Panc1 (cell line): ENCODE results near the gene LRRFIP2. TPM values are rescaled to one million over a fixed set of nuclear protein-coding genes. Genes with fewer than 3 reads are reported as not detected.

Source experiments
- ATAC-seq: fragments of 200-7000 bp; cut with Tn5 transposase; 2 replicates; pipeline ENCODE4 v1.9.1; 2020; ENCODE audit warnings: mild to moderate bottlenecking, moderate library complexity
- BruUV-seq: library from RNA; stranded (reverse); fragments of 400-500 nt; replicated peaks from 2 replicates; lab custom pipeline; 2021; lab: Mats Ljungman, UMichigan
- CTCF ChIA-PET: fragments of 300-600 bp; sonication (Branson Sonifier 250); formaldehyde crosslinking; loops from one replicate; lab custom pipeline; 2022; ENCODE audit warnings: antibody characterized with exemption; lab: Charles Lee
- POLR2A ChIA-PET: fragments of 300-600 bp; sonication (Branson Sonifier 250); formaldehyde crosslinking; loops from one replicate; lab custom pipeline; 2022; ENCODE audit warnings: antibody characterized with exemption; lab: Charles Lee
- DNase-seq: peaks from one replicate; pipeline ENCODE4 v3.0.0-alpha.2; 2010; ENCODE audit warnings: low read depth, low spot score
- H3K27ac ChIP-seq: 2 replicates; pipeline ENCODE4 v1.5.1; 2011; ENCODE audit warnings: mild to moderate bottlenecking, low read length, inconsistent platforms
- H3K27me3 ChIP-seq: fragments of 200-500 bp; sonication (Bioruptor generic); 2 replicates; pipeline ENCODE4 v1.6.0; 2014; ENCODE audit warnings: low read length, inconsistent platforms; ENCODE audit not compliant: control insufficient read depth, insufficient read depth
- H3K36me3 ChIP-seq: fragments of 200-500 bp; sonication (Bioruptor generic); 2 replicates; pipeline ENCODE4 v1.5.1; 2014; ENCODE audit warnings: inconsistent platforms, mild to moderate bottlenecking, low read length, moderate library complexity; ENCODE audit not compliant: control insufficient read depth, insufficient read depth
- H3K4me1 ChIP-seq: 2 replicates; pipeline ENCODE4 v1.5.1; 2011; ENCODE audit warnings: inconsistent platforms, mild to moderate bottlenecking, low read length, moderate library complexity; ENCODE audit not compliant: control insufficient read depth, insufficient read depth
- H3K4me3 ChIP-seq, 2 experiments: 2 replicates each; pipeline ENCODE4 v1.5.1; 2011 to 2012; ENCODE audit warnings: low read depth in 2 of 2, low read length in 2 of 2, mild to moderate bottlenecking in 2 of 2, inconsistent platforms in 1 of 2, moderate library complexity in 1 of 2
- H3K9me3 ChIP-seq: fragments of 200-500 bp; sonication (Bioruptor generic); 2 replicates; pipeline ENCODE4 v1.5.1; 2014; ENCODE audit warnings: low read depth, mild to moderate bottlenecking, inconsistent platforms, low read length, moderate library complexity; ENCODE audit not compliant: control insufficient read depth, insufficient read depth
- CTCF ChIP-seq: fragments of 450-650 bp; IDR thresholded peaks from 2 replicates; pipeline ENCODE4 v1.5.1; 2017; ENCODE audit warnings: mild to moderate bottlenecking
- POLR2AphosphoS5 ChIP-seq: IDR thresholded peaks from 2 replicates; pipeline ENCODE4 v1.6.1; 2012; ENCODE audit warnings: mild to moderate bottlenecking, low read depth, low read length, moderate library complexity
- REST ChIP-seq, 2 experiments: IDR thresholded peaks; 2 replicates each; pipeline ENCODE4 v1.6.1; 2011 to 2012; ENCODE audit warnings: low read depth in 2 of 2, control low read depth in 1 of 2, low read length in 1 of 2, mild to moderate bottlenecking in 1 of 2, moderate library complexity in 1 of 2; ENCODE audit not compliant: insufficient read depth in 1 of 2
- SIN3A ChIP-seq: IDR thresholded peaks from 2 replicates; pipeline ENCODE4 v1.6.1; 2012; ENCODE audit warnings: low read depth, mild to moderate bottlenecking, low read length, moderate library complexity, borderline replicate concordance; ENCODE audit not compliant: insufficient read depth
- TCF7L2 ChIP-seq: IDR thresholded peaks from 2 replicates; pipeline ENCODE4 v1.6.1; 2011; ENCODE audit warnings: mild to moderate bottlenecking, low read depth, low read length, inconsistent platforms
- in situ Hi-C: cut with HindIII; loops from 2 replicates; pipeline ENCODE4 v1.10.0; 2016; ENCODE audit warnings: low sequenced_read_pairs, low pct_unique_long_range_greater_than_20kb
- intact Hi-C: fragments of 100-400 bp; cut with micrococcal nuclease; formaldehyde crosslinking; loops from one replicate; pipeline ENCODE4 v1.10.0; 2022; ENCODE audit not compliant: unreplicated experiment
- total RNA-seq: library from RNA; stranded (reverse); gene quantifications from one replicate; pipeline ENCODE4 v1.2.1, GENCODE V29; 2021; ENCODE audit not compliant: unreplicated experiment

The LRRFIP2 gene
- total RNA-seq, 1 experiment from 2014 or later = 32.3 TPM

- H3K9me3 ChIP-seq = no peaks in the 10 kb centered on the region
- intact Hi-C loops = loop anchor here (10.0 kb wide), 1 partner anchor 305 kb away; no protein-coding TSS in a partner anchor
- H3K4me1 ChIP-seq = no peaks in the 10 kb centered on the region
- DNase-seq (no peak), ATAC-seq (no peak)
- no peaks in the 10 kb centered on the region for H3K27me3 ChIP-seq
- CTCF ChIA-PET = no interaction called here
- no peaks in the 10 kb centered on the region for H3K36me3 ChIP-seq
- no peak for TF ChIP-seq POLR2AphosphoS5
- TF ChIP-seq REST (IDR thresholded peaks at IDR 0.05; ENCODE audit: insufficient read depth in 1 of 2, low read depth in 2 of 2, low read length in 1 of 2) = no peak
- TF ChIP-seq SIN3A = no peak
- no peak for TF ChIP-seq CTCF
- no peak for TF ChIP-seq TCF7L2
- BruUV-seq = no TSS peak
- H3K27ac ChIP-seq = no peak overlapping the region
- no peak overlapping the region for H3K4me3 ChIP-seq
- in situ Hi-C loops = no loop called here
- POLR2A ChIA-PET = interaction anchor here (0.7 kb wide), 1 partner anchor 281 kb away, joined by 7 read pairs; no protein-coding TSS in a partner anchor
These were observed 25.8 kb upstream of the LRRFIP2 start for GRCh38 chr3:37200141-37200540.

GRCh38 chr3:37198996-37199395 is 24.6 kb upstream of the LRRFIP2 start:
- no peaks in the 10 kb centered on the region for H3K27me3 ChIP-seq
- ChIA-PET CTCF (no interaction called here), POLR2A (no interaction called here)
- H3K36me3 ChIP-seq = no peaks in the 10 kb centered on the region
- no peak overlapping the region for H3K4me3 ChIP-seq
- intact Hi-C loops (no loop called here), in situ Hi-C loops (no loop called here)
- no peak for TF ChIP-seq TCF7L2
- no peak for TF ChIP-seq POLR2AphosphoS5
- no peak for TF ChIP-seq SIN3A
- no peak for TF ChIP-seq CTCF
- TF ChIP-seq REST (IDR thresholded peaks at IDR 0.05; ENCODE audit: insufficient read depth in 1 of 2, low read depth in 2 of 2, low read length in 1 of 2) = no peak
- ATAC-seq = no peak
- DNase-seq = no peak
- H3K4me1 ChIP-seq = no peaks in the 10 kb centered on the region
- BruUV-seq = no TSS peak
- H3K9me3 ChIP-seq = no peaks in the 10 kb centered on the region
- H3K27ac ChIP-seq = no peak overlapping the region
